HG03342 (cell line): Measurements from ENCODE around the gene FTH1.

Experiments used
- ATAC-seq: cut with Tn5 transposase; IDR thresholded peaks from one replicate; pipeline ENCODE4 v1.9.1; 2021; ENCODE audit warnings: mild to moderate bottlenecking, moderate library complexity; ENCODE audit not compliant: unreplicated experiment

FTH1 gene

GRCh38 chr11:61949169-61950034 is 18.0 kb downstream of the FTH1 start:
- ATAC-seq: no peak

GRCh38 chr11:61948505-61948904 is 18.9 kb downstream of the FTH1 start:
- no peak for ATAC-seq

- ATAC-seq: no peak
Measured at GRCh38 chr11:61947486-61948210, 19.8 kb downstream of the FTH1 start.

- ATAC-seq: no peak
Measured at GRCh38 chr11:61946894-61947293, 20.5 kb downstream of the FTH1 start.

GRCh38 chr11:61945191-61945590 is 22.2 kb downstream of the FTH1 start:
- ATAC-seq: no peak

- ATAC-seq: no peak
Measured at GRCh38 chr11:61940466-61940865, 27.0 kb downstream of the FTH1 start.

GRCh38 chr11:61935861-61936260 is 31.6 kb downstream of the FTH1 start:
- no peak for ATAC-seq

- ATAC-seq: no peak
Measured at GRCh38 chr11:61930933-61931332, 36.5 kb downstream of the FTH1 start.

- ATAC-seq: no peak
Measured at GRCh38 chr11:61928606-61929005, 38.8 kb downstream of the FTH1 start.

GRCh38 chr11:61927501-61927900 is 39.9 kb downstream of the FTH1 start:
- ATAC-seq: no peak

- ATAC-seq: no peak
Measured at GRCh38 chr11:61926235-61926634, 41.2 kb downstream of the FTH1 start.

- ATAC-seq: no peak
Measured at GRCh38 chr11:61925736-61926135, 41.7 kb downstream of the FTH1 start.

GRCh38 chr11:61924064-61924455 is 43.4 kb downstream of the FTH1 start:
- no peak for ATAC-seq

- no peak for ATAC-seq
Measured at GRCh38 chr11:61923166-61924063, 44.0 kb downstream of the FTH1 start.

GRCh38 chr11:61922539-61922938 is 44.9 kb downstream of the FTH1 start:
- no peak for ATAC-seq

GRCh38 chr11:61921446-61921845 is 46.0 kb downstream of the FTH1 start:
- ATAC-seq: no peak

GRCh38 chr11:61919705-61920631 is 47.5 kb downstream of the FTH1 start:
- no peak for ATAC-seq

- ATAC-seq: no peak
Measured at GRCh38 chr11:61918938-61919704, 48.3 kb downstream of the FTH1 start.

- no peak for ATAC-seq
Measured at GRCh38 chr11:61918251-61918937, 49.0 kb downstream of the FTH1 start.
